Neural progenitor cell (in vitro differentiated cells): ENCODE data around the gene TNFRSF1B. TPM values are rescaled to one million over a fixed set of nuclear protein-coding genes. Genes with fewer than 3 reads are reported as not detected.

Experiments
- DNase-seq: peaks from one replicate; pipeline ENCODE4 v3.0.0-alpha.2; 2016; ENCODE audit warnings: low spot score
- H2AFZ ChIP-seq: fragments of 200-600 bp; sonication (generic); replicated peaks from 2 replicates; pipeline ENCODE4 v1.6.1; 2016; ENCODE audit warnings: antibody characterized with exemption
- H3F3A ChIP-seq: fragments of 200-600 bp; sonication (generic); 2 replicates; pipeline ENCODE4 v1.6.1; 2016; ENCODE audit warnings: antibody characterized with exemption, low read depth
- H3K27ac ChIP-seq: fragments of 200-600 bp; sonication (generic); 2 replicates; pipeline ENCODE4 v1.5.1; 2016; ENCODE audit warnings: mild to moderate bottlenecking
- H3K27me3 ChIP-seq: fragments of 200-600 bp; sonication (generic); 2 replicates; pipeline ENCODE4 v1.6.1; 2016; ENCODE audit warnings: mild to moderate bottlenecking, moderate library complexity
- H3K36me3 ChIP-seq: fragments of 200-600 bp; sonication (generic); 2 replicates; pipeline ENCODE4 v1.5.1; 2016
- H3K4me1 ChIP-seq: fragments of 200-600 bp; sonication (generic); 2 replicates; pipeline ENCODE4 v1.6.1; 2016; ENCODE audit warnings: mixed run types
- H3K4me2 ChIP-seq: fragments of 200-600 bp; sonication (generic); 2 replicates; pipeline ENCODE4 v1.6.1; 2016
- H3K4me3 ChIP-seq: fragments of 200-600 bp; sonication (generic); 2 replicates; pipeline ENCODE4 v1.5.1; 2016
- H3K79me2 ChIP-seq: fragments of 200-600 bp; sonication (generic); 2 replicates; pipeline ENCODE4 v1.6.1; 2016; ENCODE audit warnings: low read depth
- H3K9ac ChIP-seq: fragments of 200-600 bp; sonication (generic); 2 replicates; pipeline ENCODE4 v1.6.1; 2016
- H3K9me3 ChIP-seq: fragments of 200-600 bp; sonication (generic); 2 replicates; pipeline ENCODE4 v1.5.1; 2016; ENCODE audit warnings: low read depth
- H4K20me1 ChIP-seq: fragments of 200-600 bp; sonication (generic); 2 replicates; pipeline ENCODE4 v1.6.1; 2016; ENCODE audit warnings: low read depth
- H3K27ac Mint-ChIP-seq: 3 replicates; pipeline ENCODE4 v1.8.0; 2021; ENCODE audit warnings: mixed read lengths
- H3K27me3 Mint-ChIP-seq: 2 replicates; pipeline ENCODE4 v1.8.0; 2022; ENCODE audit warnings: low read depth, mild to moderate bottlenecking, inconsistent platforms, moderate library complexity, mixed read lengths; ENCODE audit not compliant: insufficient read depth
- H3K36me3 Mint-ChIP-seq: 3 replicates; pipeline ENCODE4 v1.8.0; 2021; ENCODE audit warnings: mixed read lengths
- H3K4me1 Mint-ChIP-seq: 3 replicates; pipeline ENCODE4 v1.8.0; 2021; ENCODE audit warnings: mixed read lengths
- H3K4me3 Mint-ChIP-seq: 3 replicates; pipeline ENCODE4 v1.8.0; 2021; ENCODE audit warnings: mild to moderate bottlenecking, moderate library complexity, mixed read lengths
- H3K9me3 Mint-ChIP-seq: 3 replicates; pipeline ENCODE4 v1.8.0; 2020; ENCODE audit warnings: mixed read lengths
- EZH2 ChIP-seq: fragments of 200-600 bp; sonication (generic); IDR thresholded peaks from 2 replicates; pipeline ENCODE4 v1.6.1; 2017; ENCODE audit warnings: antibody characterized with exemption, mild to moderate bottlenecking, moderate library complexity
- EZH2phosphoT487 ChIP-seq: fragments of 200-600 bp; sonication (generic); IDR thresholded peaks from 2 replicates; pipeline ENCODE4 v1.6.1; 2017; ENCODE audit warnings: antibody characterized with exemption
- total RNA-seq: library from RNA; depleted of rRNA; stranded (reverse); fragments of >200 nt; gene quantifications from 2 replicates; pipeline ENCODE4 v1.2.3, GENCODE V29; 2015; ENCODE audit warnings: low replicate concordance
- TF ChIP-seq, protein P1 (sequence below): fragments of 200-600 bp; sonication (generic); IDR thresholded peaks from 2 replicates; pipeline ENCODE4 v1.5.1; 2017; ENCODE audit warnings: antibody characterized with exemption, mild to moderate bottlenecking

The TNFRSF1B gene
- total RNA-seq, 1 donor from 2014 or later: 0.04 TPM

DNA sequence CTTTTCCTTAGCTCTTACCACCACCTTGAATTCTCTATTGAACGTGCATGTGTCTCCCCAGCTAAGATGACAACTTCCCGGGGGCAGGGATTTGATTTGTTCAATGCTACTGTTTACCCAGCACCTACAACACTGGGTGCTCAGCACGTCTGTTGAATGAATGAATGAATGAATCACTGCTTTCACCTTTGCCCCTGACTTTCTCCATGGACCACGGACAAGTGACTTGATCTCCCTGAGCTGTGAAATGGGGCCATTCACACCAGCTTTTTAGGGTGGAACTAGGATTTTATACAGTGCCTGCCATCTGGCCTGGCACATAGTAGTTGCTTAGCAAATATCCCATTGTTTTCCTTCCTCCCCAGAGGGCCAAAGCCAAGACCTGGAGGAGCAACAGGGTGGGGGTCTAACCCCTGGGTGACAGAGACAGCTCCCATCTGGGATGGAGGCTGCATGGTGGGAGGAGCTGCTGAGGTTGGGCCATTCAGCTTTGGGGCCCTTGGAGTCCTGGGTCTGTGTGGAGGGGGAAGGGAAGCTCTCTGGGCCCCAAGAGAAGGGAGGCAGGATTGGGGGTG lies 15.7 kb downstream of the TNFRSF1B start:
- peak overlapping the region; percentile 53 for H3K27ac Mint-ChIP-seq
- H3K4me1 Mint-ChIP-seq: peaks cover 44% of the 10 kb centered on the region
- H3K4me1 ChIP-seq: peaks cover 19% of the 10 kb centered on the region
- no peaks in the 10 kb centered on the region for H3K79me2 ChIP-seq
- H3K27ac ChIP-seq: no peak overlapping the region
- no peak overlapping the region for H3K4me3 ChIP-seq
- H3F3A ChIP-seq: peaks cover 5% of the 10 kb centered on the region
- no peak for DNase-seq
- H3K27me3 ChIP-seq: no peaks in the 10 kb centered on the region
- no peak overlapping the region for H2AFZ ChIP-seq
- H3K4me3 Mint-ChIP-seq: no peak overlapping the region
- H3K4me2 ChIP-seq: no peak overlapping the region
- no peaks in the 10 kb centered on the region for H4K20me1 ChIP-seq
- H3K9me3 Mint-ChIP-seq: no peaks in the 10 kb centered on the region
- H3K36me3 ChIP-seq: no peaks in the 10 kb centered on the region
- H3K9me3 ChIP-seq: no peaks in the 10 kb centered on the region
- TF ChIP-seq EZH2: no peak
- no peak for TF ChIP-seq EZH2phosphoT487
- TF ChIP-seq, protein P1, sequence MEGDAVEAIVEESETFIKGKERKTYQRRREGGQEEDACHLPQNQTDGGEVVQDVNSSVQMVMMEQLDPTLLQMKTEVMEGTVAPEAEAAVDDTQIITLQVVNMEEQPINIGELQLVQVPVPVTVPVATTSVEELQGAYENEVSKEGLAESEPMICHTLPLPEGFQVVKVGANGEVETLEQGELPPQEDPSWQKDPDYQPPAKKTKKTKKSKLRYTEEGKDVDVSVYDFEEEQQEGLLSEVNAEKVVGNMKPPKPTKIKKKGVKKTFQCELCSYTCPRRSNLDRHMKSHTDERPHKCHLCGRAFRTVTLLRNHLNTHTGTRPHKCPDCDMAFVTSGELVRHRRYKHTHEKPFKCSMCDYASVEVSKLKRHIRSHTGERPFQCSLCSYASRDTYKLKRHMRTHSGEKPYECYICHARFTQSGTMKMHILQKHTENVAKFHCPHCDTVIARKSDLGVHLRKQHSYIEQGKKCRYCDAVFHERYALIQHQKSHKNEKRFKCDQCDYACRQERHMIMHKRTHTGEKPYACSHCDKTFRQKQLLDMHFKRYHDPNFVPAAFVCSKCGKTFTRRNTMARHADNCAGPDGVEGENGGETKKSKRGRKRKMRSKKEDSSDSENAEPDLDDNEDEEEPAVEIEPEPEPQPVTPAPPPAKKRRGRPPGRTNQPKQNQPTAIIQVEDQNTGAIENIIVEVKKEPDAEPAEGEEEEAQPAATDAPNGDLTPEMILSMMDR: no peak
- H3K36me3 Mint-ChIP-seq: no peaks in the 10 kb centered on the region
- H3K9ac ChIP-seq: no peak overlapping the region
- peaks cover 8% of the 10 kb centered on the region for H3K27me3 Mint-ChIP-seq

DNA sequence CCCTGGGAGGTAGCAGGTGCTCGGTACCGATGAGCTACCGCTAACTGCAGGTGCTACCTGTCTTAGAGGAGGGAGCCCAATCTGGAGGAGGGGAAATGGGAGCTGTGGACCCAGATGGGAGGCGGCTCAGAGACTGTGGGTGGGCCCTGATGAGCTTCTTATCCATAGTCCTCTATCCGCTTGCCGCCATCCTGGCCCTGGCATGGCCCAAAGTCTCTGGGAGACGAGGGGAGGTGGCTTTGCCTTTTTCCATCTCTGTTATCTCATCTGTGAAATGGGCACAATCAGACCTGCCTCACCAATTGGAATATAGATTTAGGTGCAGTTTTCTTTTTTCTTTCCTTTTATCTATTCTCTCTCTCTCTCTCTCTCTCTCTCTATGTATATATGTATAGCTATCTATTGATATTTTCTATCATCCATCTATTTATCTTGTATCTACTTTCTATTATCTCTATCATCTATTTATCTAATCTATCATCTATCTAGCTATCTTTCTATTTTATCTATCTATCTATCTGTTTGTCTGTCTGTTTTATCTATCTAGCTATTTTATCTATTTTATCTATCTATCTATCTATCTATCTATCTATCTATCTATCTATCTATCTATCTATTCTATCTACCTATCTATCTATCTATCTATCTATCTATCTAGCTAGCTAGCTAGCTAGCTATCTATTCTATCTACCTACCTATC lies 16.5 kb downstream of the TNFRSF1B start:
- no peaks in the 10 kb centered on the region for H4K20me1 ChIP-seq
- peaks cover 12% of the 10 kb centered on the region for H3K4me1 ChIP-seq
- TF ChIP-seq EZH2 (no peak), EZH2phosphoT487 (no peak)
- TF ChIP-seq, protein P1: no peak
- H3K4me1 Mint-ChIP-seq: peaks cover 39% of the 10 kb centered on the region
- H3K27ac Mint-ChIP-seq: no peak overlapping the region
- no peaks in the 10 kb centered on the region for H3K79me2 ChIP-seq
- no peak overlapping the region for H2AFZ ChIP-seq
- no peak overlapping the region for H3K4me3 Mint-ChIP-seq
- no peaks in the 10 kb centered on the region for H3K9me3 ChIP-seq
- no peak overlapping the region for H3K4me2 ChIP-seq
- H3K9me3 Mint-ChIP-seq: no peaks in the 10 kb centered on the region
- no peak overlapping the region for H3K27ac ChIP-seq
- no peak overlapping the region for H3K9ac ChIP-seq
- no peaks in the 10 kb centered on the region for H3K27me3 ChIP-seq
- DNase-seq: no peak
- H3K36me3 ChIP-seq: no peaks in the 10 kb centered on the region
- no peaks in the 10 kb centered on the region for H3K36me3 Mint-ChIP-seq
- H3F3A ChIP-seq: peaks cover 5% of the 10 kb centered on the region
- peaks cover 10% of the 10 kb centered on the region for H3K27me3 Mint-ChIP-seq
- H3K4me3 ChIP-seq: no peak overlapping the region

DNA sequence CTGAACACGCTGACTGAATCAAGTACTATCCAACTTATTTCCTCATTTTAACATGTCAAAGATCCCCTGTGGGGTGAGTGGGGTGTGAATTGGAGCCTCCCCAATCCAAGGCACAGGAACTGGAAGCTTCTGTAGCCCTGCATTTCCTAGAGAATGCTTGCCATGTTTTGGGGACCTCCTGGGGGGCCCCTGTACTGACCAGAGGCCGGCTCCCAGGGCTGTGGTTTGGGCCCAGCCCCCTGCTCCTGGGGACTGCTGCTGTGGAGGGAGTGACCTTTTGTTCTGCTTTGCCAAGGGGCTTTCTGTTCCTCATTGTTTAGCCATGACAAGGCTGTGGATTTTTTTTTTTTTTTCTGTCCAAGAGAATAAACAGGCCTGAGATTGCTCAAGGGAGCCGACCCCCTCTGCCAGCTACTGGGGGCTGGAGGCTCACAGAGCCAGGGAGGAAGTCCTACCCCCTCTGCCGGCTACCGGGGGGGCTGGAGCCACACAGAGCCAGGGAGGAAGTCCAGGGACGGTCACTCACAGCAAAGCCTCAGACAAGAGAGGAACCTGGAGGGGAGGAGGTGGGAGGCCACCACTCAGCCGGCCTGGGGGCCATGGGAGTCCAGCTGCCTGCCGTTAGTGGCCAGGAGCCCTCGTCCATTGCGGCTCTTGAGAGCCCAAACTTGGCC lies 17.4 kb downstream of the TNFRSF1B start:
- H3K36me3 ChIP-seq: no peaks in the 10 kb centered on the region
- Mint-ChIP-seq H3K4me1 (peaks cover 34% of the 10 kb centered on the region), H3K27me3 (peaks cover 10% of the 10 kb centered on the region), H3K36me3 (no peaks in the 10 kb centered on the region), H3K9me3 (no peaks in the 10 kb centered on the region), H3K27ac (peak overlapping the region; percentile 96), H3K4me3 (no peak overlapping the region)
- no peaks in the 10 kb centered on the region for H4K20me1 ChIP-seq
- DNase-seq: peak; percentile 61
- peaks cover 12% of the 10 kb centered on the region for H3K4me1 ChIP-seq
- TF ChIP-seq, protein P1: peak; percentile 9
- TF ChIP-seq EZH2: no peak
- peak overlapping the region; percentile 33 for H3K4me2 ChIP-seq
- H3K79me2 ChIP-seq: no peaks in the 10 kb centered on the region
- no peak overlapping the region for H3K4me3 ChIP-seq
- H3K27me3 ChIP-seq: no peaks in the 10 kb centered on the region
- H2AFZ ChIP-seq: peak overlapping the region; percentile 80
- no peak overlapping the region for H3K9ac ChIP-seq
- peak overlapping the region; percentile 74 for H3K27ac ChIP-seq
- H3K9me3 ChIP-seq: no peaks in the 10 kb centered on the region
- peaks cover 5% of the 10 kb centered on the region for H3F3A ChIP-seq
